Body of pancreas (tissue), 4 donors: ENCODE measurements around the gene HDHD2. TPM values are rescaled to one million over a fixed set of nuclear protein-coding genes. Genes with fewer than 3 reads are reported as not detected.

ENCODE experiments used
- ATAC-seq: fragments of 150-250 bp; one replicate; pipeline ENCODE4 v1.9.1; 2016
- DNase-seq, 4 donors: peaks; one replicate each; pipeline ENCODE4 v3.0.0-alpha.2; 2019
- H3K27ac ChIP-seq, 4 donors: fragments of 200-600 bp; sonication (generic); 1 replicate in 3 of 4; 2 replicates in 1 of 4; pipeline versions ENCODE4 v1.5.1 to v1.6.1; 2016 to 2019; ENCODE audit warnings: mild to moderate bottlenecking in 1 of 4, mixed read lengths in 1 of 4, moderate library complexity in 1 of 4
- H3K27me3 ChIP-seq, 2 donors: fragments of 200-600 bp; sonication (generic); one replicate each; pipeline ENCODE4 v1.6.0; 2016; ENCODE audit warnings: mild to moderate bottlenecking in 1 of 2
- H3K36me3 ChIP-seq, 2 donors: fragments of 200-600 bp; sonication (generic); replicated peaks in 1 of 2; 2 replicates each; pipeline ENCODE4 v1.5.1; 2016; ENCODE audit warnings: low read depth in 2 of 2; ENCODE audit not compliant: insufficient read depth in 1 of 2
- H3K4me1 ChIP-seq: fragments of 200-600 bp; sonication (generic); one replicate; pipeline ENCODE4 v1.6.0; 2016
- H3K4me3 ChIP-seq, 2 donors: fragments of 200-600 bp; sonication (generic); 1 replicate in 1 of 2; 2 replicates in 1 of 2; pipeline ENCODE4 v1.5.1; 2016 to 2019
- H3K9me3 ChIP-seq, 3 donors: fragments of 200-600 bp; sonication (generic); 1 replicate in 2 of 3; 2 replicates in 1 of 3; pipeline ENCODE4 v1.5.1; 2016
- POLR2A ChIP-seq, 3 donors: fragments of 450-650 bp; IDR thresholded peaks; one replicate each; pipeline ENCODE4 v1.6.1; 2016; ENCODE audit warnings: antibody characterized with exemption in 3 of 3, mild to moderate bottlenecking in 2 of 3
- WGBS, 2 donors: methylation state at CpG; one replicate each; pipeline ENCODE4 v1.1.5; 2017; 5-methylcytosine and 5-hydroxymethylcytosine counted together
- intact Hi-C: fragments of 100-400 bp; cut with DNase I; formaldehyde crosslinking; loops from one replicate; pipeline ENCODE4 v1.15.1; 2023
- total RNA-seq, 2 donors: library from RNA; depleted of rRNA; stranded (reverse); fragments of >200 nt; gene quantifications; one replicate each; pipeline ENCODE4 v1.1.0, GENCODE V29; 2016
- TF ChIP-seq, protein P1 (sequence below), 7 experiments: fragments of 450-650 bp in 4 of 7; fragments of 200-600 bp in 3 of 7; sonication (generic) in 3 of 7; IDR thresholded peaks; one replicate each; pipeline ENCODE4 v1.5.1; 2016 to 2019; ENCODE audit warnings: antibody characterized with exemption in 7 of 7

HDHD2 gene
- total RNA-seq, 2 donors from 2014 or later, result 22.8 to 24.1 TPM

DNA sequence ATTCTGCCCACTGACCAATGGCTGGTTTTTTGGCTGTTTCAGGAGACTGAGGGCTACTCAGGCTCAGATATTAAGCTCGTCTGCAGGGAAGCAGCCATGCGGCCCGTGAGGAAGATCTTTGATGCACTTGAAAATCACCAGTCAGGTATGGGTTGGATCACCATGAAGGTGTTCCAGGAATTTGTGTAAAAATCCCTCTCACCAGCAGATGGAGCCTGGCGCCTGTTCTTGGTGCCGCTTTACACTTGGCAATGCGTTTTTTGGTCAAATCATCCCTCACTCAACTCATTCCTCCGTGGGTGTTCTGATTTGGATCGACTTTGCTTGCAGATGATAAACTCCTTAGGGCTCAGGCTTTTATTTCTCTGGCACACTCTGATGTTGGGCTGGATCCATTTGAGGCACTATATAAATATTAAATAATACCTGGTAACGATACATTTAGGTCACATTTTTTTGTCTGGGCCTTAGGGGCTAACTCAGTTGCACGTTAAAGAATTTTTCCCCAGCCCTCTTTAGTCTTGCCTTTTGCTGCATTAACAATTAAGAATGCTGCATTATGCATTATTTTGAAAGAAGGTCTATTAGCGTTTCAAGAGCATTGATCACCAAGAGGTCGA lies 50.0 kb downstream of the HDHD2 start:
- WGBS, 2 donors, result 20 to 28% methylated on average over 11 to 12 of the region's 12 CpGs
- Histone ChIP-seq H3K27me3 (no peaks in the 10 kb centered on the region), H3K36me3 (no peaks in the 10 kb centered on the region), H3K4me3 (no peak overlapping the region), H3K9me3 (no peaks in the 10 kb centered on the region), H3K4me1 (no peaks in the 10 kb centered on the region), H3K27ac (no peak overlapping the region)
- ATAC-seq (peak; percentile 81), DNase-seq (peak; percentile 56 to 72 (median 64))
- TF ChIP-seq, protein P1, sequence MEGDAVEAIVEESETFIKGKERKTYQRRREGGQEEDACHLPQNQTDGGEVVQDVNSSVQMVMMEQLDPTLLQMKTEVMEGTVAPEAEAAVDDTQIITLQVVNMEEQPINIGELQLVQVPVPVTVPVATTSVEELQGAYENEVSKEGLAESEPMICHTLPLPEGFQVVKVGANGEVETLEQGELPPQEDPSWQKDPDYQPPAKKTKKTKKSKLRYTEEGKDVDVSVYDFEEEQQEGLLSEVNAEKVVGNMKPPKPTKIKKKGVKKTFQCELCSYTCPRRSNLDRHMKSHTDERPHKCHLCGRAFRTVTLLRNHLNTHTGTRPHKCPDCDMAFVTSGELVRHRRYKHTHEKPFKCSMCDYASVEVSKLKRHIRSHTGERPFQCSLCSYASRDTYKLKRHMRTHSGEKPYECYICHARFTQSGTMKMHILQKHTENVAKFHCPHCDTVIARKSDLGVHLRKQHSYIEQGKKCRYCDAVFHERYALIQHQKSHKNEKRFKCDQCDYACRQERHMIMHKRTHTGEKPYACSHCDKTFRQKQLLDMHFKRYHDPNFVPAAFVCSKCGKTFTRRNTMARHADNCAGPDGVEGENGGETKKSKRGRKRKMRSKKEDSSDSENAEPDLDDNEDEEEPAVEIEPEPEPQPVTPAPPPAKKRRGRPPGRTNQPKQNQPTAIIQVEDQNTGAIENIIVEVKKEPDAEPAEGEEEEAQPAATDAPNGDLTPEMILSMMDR (IDR thresholded peaks at IDR 0.05), result peak; percentile 60 to 82 (median 77)
- TF ChIP-seq POLR2A (IDR thresholded peaks at IDR 0.05), result no peak
- intact Hi-C loops, result loop anchor here (5.0 kb wide), 1 partner anchor 107 kb away; no protein-coding TSS in a partner anchor

DNA sequence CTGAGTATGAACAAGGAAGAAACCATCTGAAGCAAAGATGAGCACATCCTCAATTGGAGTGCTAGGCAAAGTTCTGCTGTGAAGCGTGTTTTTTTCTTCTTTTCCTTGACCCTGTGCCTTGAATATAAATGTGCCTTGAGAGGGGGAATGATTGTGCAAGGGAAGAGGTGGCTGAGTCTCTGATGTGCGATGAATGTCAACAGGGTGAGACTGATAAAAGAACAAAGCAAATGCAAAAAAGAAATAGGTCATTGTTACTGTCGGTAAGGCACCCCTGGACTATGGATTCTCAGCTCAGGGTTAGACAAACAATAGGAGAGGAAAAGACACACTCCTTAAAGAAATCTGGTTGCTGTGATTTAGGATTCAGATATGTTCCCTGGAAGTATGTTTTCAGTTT lies 54.5 kb downstream of the HDHD2 start:
- 72 to 81% methylated on average over 3 of the region's 3 CpGs for WGBS, 2 donors
- Histone ChIP-seq H3K4me1 (no peaks in the 10 kb centered on the region), H3K27me3 (no peaks in the 10 kb centered on the region), H3K4me3 (no peak overlapping the region), H3K9me3 (no peaks in the 10 kb centered on the region), H3K27ac (no peak overlapping the region), H3K36me3 (no peaks in the 10 kb centered on the region)
- TF ChIP-seq, protein P1 (IDR thresholded peaks at IDR 0.05), result no peak
- TF ChIP-seq POLR2A (IDR thresholded peaks at IDR 0.05), result no peak
- no peak for DNase-seq
- intact Hi-C loops, result loop anchor here (10.0 kb wide), 1 partner anchor 649 kb away; no protein-coding TSS in a partner anchor
- ATAC-seq, result no peak

DNA sequence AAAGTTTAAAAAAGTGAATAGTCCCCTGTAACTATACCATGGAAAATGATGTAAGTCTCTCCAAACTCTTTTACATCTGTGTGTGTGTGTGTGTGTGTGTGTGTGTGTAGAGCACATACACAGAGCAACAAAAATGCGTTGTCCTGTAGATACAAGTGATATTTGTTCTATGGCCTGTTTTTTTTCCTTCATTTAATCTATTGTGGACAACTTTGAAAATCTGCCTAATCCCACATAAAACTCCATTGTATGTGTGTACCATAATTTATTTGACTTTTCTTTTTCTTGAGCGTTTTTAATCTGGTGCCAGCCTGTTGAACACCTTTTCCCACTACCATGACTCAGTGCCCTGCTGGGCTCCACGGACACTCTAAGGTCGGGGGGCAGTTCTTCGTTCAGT lies 62.6 kb downstream of the HDHD2 start:
- no peak for ATAC-seq
- no peaks in the 10 kb centered on the region for H3K27me3 ChIP-seq
- no peaks in the 10 kb centered on the region for H3K4me1 ChIP-seq
- no peak overlapping the region for H3K27ac ChIP-seq
- H3K36me3 ChIP-seq, result no peaks in the 10 kb centered on the region
- no peaks in the 10 kb centered on the region for H3K9me3 ChIP-seq
- no peak for TF ChIP-seq POLR2A (IDR thresholded peaks at IDR 0.05)
- TF ChIP-seq, protein P1 (IDR thresholded peaks at IDR 0.05), result no peak
- no peak for DNase-seq
- H3K4me3 ChIP-seq, result no peak overlapping the region
- WGBS, 2 donors, result 86% methylated on average over 5 of the region's 5 CpGs
- intact Hi-C loops, result no loop called here

DNA sequence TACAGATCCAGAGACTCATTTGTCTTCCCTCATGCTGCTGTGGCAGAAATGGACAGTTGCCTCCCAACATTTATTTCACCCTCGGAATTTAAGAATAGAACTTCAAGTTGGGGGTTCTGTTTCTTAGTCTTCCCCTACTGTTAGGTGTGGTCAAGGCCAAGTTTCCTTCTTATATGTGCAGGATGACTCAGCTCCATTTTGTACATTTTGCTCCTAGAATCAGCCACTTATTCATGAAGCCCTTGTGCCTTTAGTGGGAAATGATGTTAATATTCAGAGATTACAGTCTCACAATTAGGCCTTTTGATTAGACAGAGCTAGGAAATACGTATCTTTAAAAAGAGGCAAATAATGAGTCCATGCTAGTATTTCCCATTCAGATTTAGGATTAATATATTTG lies 68.7 kb downstream of the HDHD2 start:
- no peaks in the 10 kb centered on the region for H3K27me3 ChIP-seq
- no peak overlapping the region for H3K27ac ChIP-seq
- no peaks in the 10 kb centered on the region for H3K4me1 ChIP-seq
- 70 to 80% methylated on average over 2 of the region's 2 CpGs for WGBS, 2 donors
- H3K9me3 ChIP-seq, result no peaks in the 10 kb centered on the region
- no peak for TF ChIP-seq POLR2A (IDR thresholded peaks at IDR 0.05)
- TF ChIP-seq, protein P1 (IDR thresholded peaks at IDR 0.05), result no peak
- H3K4me3 ChIP-seq, result no peak overlapping the region
- H3K36me3 ChIP-seq, result no peaks in the 10 kb centered on the region
- DNase-seq (no peak), ATAC-seq (no peak)
- intact Hi-C loops, result no loop called here

DNA sequence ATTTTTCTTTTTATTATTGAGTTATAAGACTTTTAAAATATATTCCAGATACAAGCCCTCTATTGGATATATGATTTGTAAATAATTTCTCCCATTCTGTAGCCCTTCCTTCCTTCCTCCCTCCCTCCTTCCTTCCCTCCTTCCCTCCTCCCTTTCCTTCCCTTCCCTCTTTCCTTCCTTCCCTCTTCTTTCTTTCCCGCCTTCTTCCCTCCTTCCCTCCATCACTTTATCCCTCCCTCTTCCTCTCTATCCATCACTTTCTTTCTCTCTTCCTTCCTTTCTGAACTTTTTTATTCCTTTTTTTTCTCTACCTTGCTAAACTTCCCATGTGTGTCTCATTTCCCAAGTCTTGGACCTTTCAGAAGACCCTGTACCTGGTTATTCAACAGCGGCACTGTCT lies 69.4 kb downstream of the HDHD2 start:
- WGBS, 2 donors, result 84 to 97% methylated on average over 2 of the region's 2 CpGs
- intact Hi-C loops, result no loop called here

More for the DNA sequence above, 69.4 kb downstream of the HDHD2 start:
- no peak overlapping the region for H3K27ac ChIP-seq
- H3K27me3 ChIP-seq, result no peaks in the 10 kb centered on the region
- H3K4me1 ChIP-seq, result no peaks in the 10 kb centered on the region
- no peaks in the 10 kb centered on the region for H3K36me3 ChIP-seq
- TF ChIP-seq, protein P1 (IDR thresholded peaks at IDR 0.05), result no peak
- TF ChIP-seq POLR2A (IDR thresholded peaks at IDR 0.05), result no peak
- ATAC-seq (no peak), DNase-seq (no peak)
- H3K4me3 ChIP-seq, result no peak overlapping the region
- H3K9me3 ChIP-seq, result no peaks in the 10 kb centered on the region
